Calu3 (cell line): Measurements from ENCODE around the gene PPP3R1. TPM values are rescaled to one million over a fixed set of nuclear protein-coding genes. Genes with fewer than 3 reads are reported as not detected.

Experiments
- BruUV-seq: library from RNA; stranded (reverse); fragments of 400-500 nt; replicated peaks from 2 replicates; lab custom pipeline; 2021; lab: Mats Ljungman, UMichigan
- CTCF ChIA-PET: fragments of 300-600 bp; sonication (Branson Sonifier 250); formaldehyde crosslinking; loops from one replicate; lab custom pipeline; 2022; ENCODE audit warnings: antibody characterized with exemption; lab: Charles Lee
- DNase-seq: peaks from one replicate; pipeline ENCODE4 v3.0.0; 2022
- H3K27ac Mint-ChIP-seq: one replicate; pipeline ENCODE4 v1.8.0; 2022; ENCODE audit warnings: mixed read lengths; ENCODE audit not compliant: unreplicated experiment
- H3K27me3 Mint-ChIP-seq: one replicate; pipeline ENCODE4 v1.8.0; 2022; ENCODE audit warnings: mixed read lengths; ENCODE audit not compliant: unreplicated experiment
- H3K36me3 Mint-ChIP-seq: one replicate; pipeline ENCODE4 v1.8.0; 2022; ENCODE audit warnings: mild to moderate bottlenecking, moderate library complexity, mixed read lengths; ENCODE audit not compliant: insufficient read depth, unreplicated experiment
- H3K4me1 Mint-ChIP-seq: one replicate; pipeline ENCODE4 v1.8.0; 2022; ENCODE audit warnings: mild to moderate bottlenecking, low read depth, mixed read lengths; ENCODE audit not compliant: unreplicated experiment
- H3K4me3 Mint-ChIP-seq: one replicate; pipeline ENCODE4 v1.8.0; 2022; ENCODE audit warnings: mild to moderate bottlenecking, low read depth, moderate library complexity, mixed read lengths; ENCODE audit not compliant: unreplicated experiment
- H3K9me3 Mint-ChIP-seq: one replicate; pipeline ENCODE4 v1.8.0; 2022; ENCODE audit warnings: low read depth, mixed read lengths; ENCODE audit not compliant: unreplicated experiment
- CTCF ChIP-seq: fragments of 200-600 bp; IDR thresholded peaks from one replicate; pipeline ENCODE4 v1.8.0; 2022; ENCODE audit warnings: antibody characterized with exemption; ENCODE audit not compliant: unreplicated experiment
- intact Hi-C: fragments of 100-400 bp; cut with micrococcal nuclease; formaldehyde crosslinking; loops from one replicate; pipeline ENCODE4 v1.10.0; 2022; ENCODE audit not compliant: unreplicated experiment
- total RNA-seq: library from RNA; stranded (reverse); gene quantifications from 2 replicates; pipeline ENCODE4 v1.2.3, GENCODE V29; 2022

The PPP3R1 gene
- total RNA-seq, 1 experiment from 2014 or later, result 63.4 TPM

- Mint-ChIP-seq H3K9me3 (no peaks in the 10 kb centered on the region), H3K27ac (peak overlapping the region; percentile 58), H3K27me3 (no peaks in the 10 kb centered on the region), H3K4me3 (no peak overlapping the region), H3K36me3 (peaks cover 17% of the 10 kb centered on the region), H3K4me1 (peaks cover 20% of the 10 kb centered on the region)
- no peak for DNase-seq
- BruUV-seq, result no TSS peak
- CTCF ChIA-PET, result interaction anchor here (0.6 kb wide), 1 partner anchor 14 kb away, joined by 4 read pairs; no protein-coding TSS in a partner anchor
- intact Hi-C loops, result loop anchor here (5.0 kb wide), 1 partner anchor 46 kb away; no protein-coding TSS in a partner anchor
- TF ChIP-seq CTCF, result no peak
These were observed 61.2 kb downstream of the PPP3R1 start for GRCh38 chr2:68190991-68191731.

GRCh38 chr2:68189991-68190784 lies 62.1 kb downstream of the PPP3R1 start:
- DNase-seq, result no peak
- H3K4me3 Mint-ChIP-seq, result no peak overlapping the region
- no peak for TF ChIP-seq CTCF
- H3K27ac Mint-ChIP-seq, result peak overlapping the region; percentile 58
- peaks cover 20% of the 10 kb centered on the region for H3K4me1 Mint-ChIP-seq
- CTCF ChIA-PET, result interaction anchor here (0.6 kb wide), 1 partner anchor 49 kb away, joined by 3 read pairs; no protein-coding TSS in a partner anchor
- no peaks in the 10 kb centered on the region for H3K27me3 Mint-ChIP-seq
- intact Hi-C loops, result loop anchor here (5.0 kb wide), 1 partner anchor 47 kb away; no protein-coding TSS in a partner anchor
- peaks cover 22% of the 10 kb centered on the region for H3K36me3 Mint-ChIP-seq
- no peaks in the 10 kb centered on the region for H3K9me3 Mint-ChIP-seq
- no TSS peak for BruUV-seq

- Mint-ChIP-seq H3K4me3 (no peak overlapping the region), H3K27me3 (no peaks in the 10 kb centered on the region), H3K36me3 (peaks cover 32% of the 10 kb centered on the region), H3K9me3 (no peaks in the 10 kb centered on the region), H3K27ac (no peak overlapping the region), H3K4me1 (peaks cover 20% of the 10 kb centered on the region)
- no TSS peak for BruUV-seq
- no peak for TF ChIP-seq CTCF
- CTCF ChIA-PET, result no interaction called here
- intact Hi-C loops, result no loop called here
- DNase-seq, result no peak
These were observed 63.5 kb downstream of the PPP3R1 start for GRCh38 chr2:68188831-68189230.

- Mint-ChIP-seq H3K36me3 (peaks cover 42% of the 10 kb centered on the region), H3K4me1 (peaks cover 7% of the 10 kb centered on the region), H3K27me3 (no peaks in the 10 kb centered on the region), H3K4me3 (no peak overlapping the region), H3K9me3 (no peaks in the 10 kb centered on the region), H3K27ac (peak overlapping the region; percentile 50)
- BruUV-seq, result no TSS peak
- intact Hi-C loops, result no loop called here
- no peak for DNase-seq
- CTCF ChIA-PET, result no interaction called here
- no peak for TF ChIP-seq CTCF
These were observed 65.0 kb downstream of the PPP3R1 start for GRCh38 chr2:68187329-68187728.
